HTERT RPE-1 (cell line): ENCODE measurements around the gene TSPAN9.

ENCODE experiments used
- in situ Hi-C: fragments of 300-500 bp; cut with MboI; formaldehyde crosslinking; loops from 4 replicates; pipeline ENCODE4 v1.14.3; 2020; ENCODE audit warnings: low sequenced_read_pairs

The TSPAN9 gene

DNA sequence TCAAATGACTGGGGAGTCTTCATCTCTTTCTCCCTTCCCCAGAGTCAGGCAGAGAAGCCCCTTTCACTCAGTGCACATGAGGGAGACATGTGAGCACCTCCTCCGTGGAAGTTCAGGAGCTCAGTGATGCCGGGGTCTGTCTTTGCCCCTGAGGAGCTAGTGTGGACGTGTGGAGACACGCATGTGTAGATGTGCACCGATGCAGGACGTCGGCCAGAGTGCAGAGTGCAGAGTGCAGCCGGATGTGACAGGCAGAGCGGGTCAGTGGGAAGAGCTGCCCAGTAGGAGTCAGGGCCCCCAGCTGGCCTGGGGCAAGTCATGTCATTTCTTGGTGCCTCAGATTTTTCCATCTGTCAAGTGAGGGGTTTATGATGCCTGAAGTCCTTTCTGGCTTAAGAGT, 20.7 kb downstream of the TSPAN9 start:
- in situ Hi-C loops = no loop called here

DNA sequence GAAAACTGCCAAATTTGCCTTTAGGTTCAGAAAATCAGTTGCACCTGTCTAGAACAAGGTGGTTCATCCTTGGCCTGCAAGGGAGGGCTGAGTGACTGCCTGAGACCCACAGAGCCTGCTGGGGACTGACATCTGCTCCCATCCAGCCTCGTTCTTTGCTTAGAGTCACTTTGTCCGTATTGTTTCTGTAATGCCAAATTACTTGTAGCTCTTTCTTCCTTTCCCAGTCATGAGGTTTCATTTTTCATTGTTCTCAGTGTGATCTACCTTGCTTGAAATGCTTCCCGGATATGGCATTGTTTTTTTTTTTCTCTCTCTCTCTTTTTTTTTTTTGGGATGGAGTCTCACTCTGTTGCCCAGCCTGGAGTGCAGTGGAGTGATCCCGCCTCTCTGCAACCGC, 21.3 kb downstream of the TSPAN9 start:
- in situ Hi-C loops = no loop called here

DNA sequence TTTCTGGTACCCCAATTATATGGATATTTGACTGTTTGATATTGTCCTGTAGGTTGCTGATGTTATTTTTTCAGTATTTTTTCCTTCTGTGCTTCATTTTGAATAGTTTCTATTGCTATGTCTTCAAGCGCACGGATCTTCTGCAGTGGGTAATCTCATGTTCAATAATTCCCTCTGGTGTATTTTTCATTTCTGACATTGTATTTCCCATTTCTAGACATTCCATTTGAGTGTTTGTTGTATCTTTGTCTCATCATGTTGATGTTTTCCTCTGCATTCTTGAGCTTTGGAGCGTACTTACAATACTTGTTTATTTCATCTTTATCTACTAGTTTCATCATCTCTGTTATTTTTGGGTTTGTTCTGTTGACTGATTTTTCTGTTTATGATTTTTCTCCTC, 22.0 kb downstream of the TSPAN9 start:
- in situ Hi-C loops = no loop called here

DNA sequence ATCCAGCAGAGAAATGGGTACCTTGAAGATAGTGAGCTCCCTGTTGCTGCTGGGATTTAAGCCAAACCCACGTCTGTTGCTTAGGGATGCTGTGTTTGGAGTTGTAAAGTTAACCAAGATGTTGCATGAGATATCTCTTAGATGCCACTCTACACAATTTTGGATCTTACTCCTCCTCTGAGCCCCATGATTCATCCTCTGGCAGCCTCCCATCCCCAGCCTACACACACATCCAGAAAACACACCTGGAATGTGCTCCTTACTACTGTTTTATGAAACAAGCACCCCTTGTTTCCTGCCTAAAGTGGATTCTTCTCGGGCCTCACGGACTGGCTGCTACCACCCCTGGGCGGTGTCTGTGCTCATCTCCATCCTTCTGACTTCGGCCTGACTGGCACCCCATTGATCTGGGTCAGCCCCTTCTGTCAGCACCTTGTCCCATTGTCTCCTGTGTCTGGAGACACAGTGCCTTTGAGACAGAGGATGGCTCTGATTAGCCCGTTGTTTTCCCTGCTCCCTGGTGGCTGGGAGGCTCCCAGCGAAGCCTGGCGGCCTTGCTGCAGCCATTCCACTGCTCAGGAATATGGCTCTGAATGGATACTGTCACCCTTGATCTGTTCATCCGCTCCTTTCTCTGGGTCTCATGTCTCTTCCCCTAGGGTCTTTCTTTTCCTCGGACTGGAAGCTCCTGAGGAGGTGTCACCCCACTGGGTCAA, 24.3 kb downstream of the TSPAN9 start:
- in situ Hi-C loops = no loop called here

DNA sequence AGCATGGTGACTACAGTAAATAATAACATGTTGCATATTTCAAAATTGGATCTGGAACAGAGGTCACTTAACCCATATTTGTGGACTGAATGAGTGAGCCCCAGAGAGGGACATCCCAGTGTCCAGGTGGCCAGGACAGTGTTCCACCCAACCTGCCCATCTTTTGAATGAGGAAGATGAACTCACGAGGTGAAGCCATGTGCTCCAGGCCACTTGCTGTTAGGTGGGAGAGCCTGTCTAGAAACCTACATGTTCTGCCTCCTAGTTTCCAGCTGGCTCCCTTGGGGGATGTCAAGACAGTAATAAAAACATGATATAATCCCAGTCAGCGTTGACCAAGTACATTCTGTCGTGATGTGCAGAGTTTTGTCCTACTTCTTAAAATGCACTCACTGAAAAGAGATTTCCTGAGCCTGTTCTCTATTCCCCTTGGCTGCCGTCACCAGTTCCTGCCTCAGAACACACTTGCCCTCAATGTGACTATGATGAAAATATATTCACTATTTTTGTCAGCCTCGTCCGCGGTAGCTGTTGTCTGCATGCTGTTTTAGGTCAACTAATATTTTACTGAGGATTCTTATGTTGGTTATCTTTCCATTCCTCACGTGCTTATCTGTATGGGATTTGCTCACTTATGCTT, 25.7 kb downstream of the TSPAN9 start:
- in situ Hi-C loops = no loop called here

DNA sequence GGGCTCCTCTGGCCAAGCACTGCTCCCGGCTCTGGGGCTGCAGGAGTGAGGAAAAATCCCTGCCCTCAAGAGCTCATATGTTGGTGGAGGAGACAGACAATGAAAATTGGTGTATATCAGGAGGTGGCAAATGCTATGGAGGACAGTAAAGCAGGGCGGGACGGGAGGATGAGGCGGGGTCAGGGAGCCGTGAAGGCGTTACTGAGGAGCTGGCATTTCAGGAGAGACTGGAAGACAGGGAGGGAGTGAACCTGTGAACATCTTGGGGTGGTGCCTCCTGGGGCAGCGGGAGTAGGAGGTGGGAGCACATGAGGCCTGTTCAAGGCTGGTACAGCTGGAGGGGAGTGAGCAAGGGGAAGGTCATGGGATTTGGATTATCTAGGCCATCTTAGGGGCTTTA, 26.6 kb downstream of the TSPAN9 start:
- in situ Hi-C loops = no loop called here

DNA sequence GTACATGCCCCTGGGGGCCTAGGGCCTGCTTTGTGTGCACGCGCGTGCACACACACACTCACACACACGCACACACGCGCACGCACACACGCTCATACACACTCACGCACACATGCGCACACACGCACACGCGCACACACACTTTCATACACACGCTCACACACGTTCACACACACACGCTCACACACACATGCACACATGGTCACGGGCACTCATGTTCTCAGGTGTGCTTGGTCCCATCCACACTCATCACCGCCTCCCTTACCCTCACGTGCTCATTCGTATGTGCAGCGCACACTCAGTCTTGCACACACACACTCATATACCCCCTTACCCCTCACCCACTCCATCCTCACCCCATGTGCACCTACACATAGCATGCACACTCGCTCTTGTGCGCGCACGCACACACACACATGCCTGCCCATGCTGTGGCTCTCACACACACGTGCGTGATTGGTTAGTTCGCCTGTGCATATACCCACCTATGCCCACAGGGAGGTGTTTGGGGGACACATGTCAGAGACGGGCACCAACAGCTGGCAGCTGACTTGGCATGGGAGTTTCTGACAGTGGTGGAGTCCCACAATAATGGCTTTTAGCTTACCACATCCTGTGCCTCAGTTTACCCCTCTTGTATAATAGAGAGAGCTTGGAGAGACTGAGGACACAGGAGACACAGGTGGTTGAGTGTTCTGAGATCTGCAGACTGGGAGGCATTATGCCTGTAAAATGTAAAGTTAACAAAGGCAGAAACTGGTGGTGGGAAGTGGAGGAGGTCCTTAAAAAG, 28.7 kb downstream of the TSPAN9 start:
- in situ Hi-C loops = no loop called here

DNA sequence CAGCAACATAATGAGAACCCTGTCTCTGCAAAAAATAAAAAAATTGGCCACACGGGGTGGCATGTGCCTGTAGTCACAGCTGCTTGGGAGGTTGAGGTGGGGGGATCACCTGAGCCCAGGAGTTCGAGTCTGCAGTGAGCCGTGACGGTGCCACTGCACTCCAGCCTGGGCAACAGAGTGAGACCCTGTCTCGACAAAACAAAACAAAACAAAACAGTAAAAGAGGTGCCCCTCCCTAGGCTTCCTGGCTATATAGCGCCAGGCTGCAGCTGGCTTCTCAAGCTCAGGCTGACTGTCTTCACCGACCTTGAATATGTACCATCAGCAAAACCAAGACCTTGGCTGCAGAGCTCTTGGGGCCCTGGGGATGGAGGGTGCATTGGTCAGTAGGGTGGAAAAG, 29.4 kb downstream of the TSPAN9 start:
- in situ Hi-C loops = no loop called here

DNA sequence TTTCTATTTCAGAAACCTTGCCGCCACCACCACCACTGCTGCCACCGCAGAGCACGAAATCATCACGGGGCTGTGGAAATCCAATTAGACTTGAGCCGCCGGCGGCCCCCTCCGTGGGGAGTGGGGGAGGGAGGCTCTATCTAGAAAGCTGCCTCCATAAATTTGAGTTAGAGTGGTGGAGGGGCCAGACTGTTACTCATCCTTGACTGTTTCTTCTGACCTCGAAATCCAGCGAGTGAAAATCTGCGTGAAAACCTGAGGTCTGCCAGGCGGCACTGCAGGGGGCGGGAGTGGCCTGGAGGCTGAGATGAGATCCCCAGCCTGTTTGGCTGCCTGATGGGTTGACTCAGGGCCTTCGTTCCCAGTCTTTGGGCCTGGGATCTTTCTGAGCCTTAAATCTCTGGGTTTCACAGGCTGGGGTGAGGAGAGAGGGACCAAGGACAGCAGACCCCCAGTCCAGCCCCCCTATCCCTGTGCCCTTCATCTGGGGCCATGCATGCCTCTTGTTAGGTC, 29.9 kb downstream of the TSPAN9 start:
- in situ Hi-C loops = no loop called here

DNA sequence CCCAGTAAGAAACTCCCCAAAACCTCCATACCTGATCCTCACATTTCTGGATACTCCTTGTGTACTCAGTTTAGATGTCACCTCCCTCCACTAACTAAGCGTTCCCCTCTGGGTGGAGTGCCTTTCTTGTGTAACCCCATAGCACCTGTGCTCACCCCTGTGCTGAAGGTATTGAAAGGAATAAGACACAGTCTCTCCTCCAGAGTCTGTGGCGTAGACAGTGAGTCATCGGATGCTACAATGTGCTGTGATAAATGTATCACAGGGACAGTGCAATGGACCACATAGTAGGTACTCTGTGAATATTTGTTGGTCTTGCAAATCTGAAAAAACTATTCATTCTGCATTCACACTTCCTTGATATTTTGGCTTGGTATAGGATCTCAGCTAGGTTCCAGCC, 30.8 kb downstream of the TSPAN9 start:
- in situ Hi-C loops = no loop called here

DNA sequence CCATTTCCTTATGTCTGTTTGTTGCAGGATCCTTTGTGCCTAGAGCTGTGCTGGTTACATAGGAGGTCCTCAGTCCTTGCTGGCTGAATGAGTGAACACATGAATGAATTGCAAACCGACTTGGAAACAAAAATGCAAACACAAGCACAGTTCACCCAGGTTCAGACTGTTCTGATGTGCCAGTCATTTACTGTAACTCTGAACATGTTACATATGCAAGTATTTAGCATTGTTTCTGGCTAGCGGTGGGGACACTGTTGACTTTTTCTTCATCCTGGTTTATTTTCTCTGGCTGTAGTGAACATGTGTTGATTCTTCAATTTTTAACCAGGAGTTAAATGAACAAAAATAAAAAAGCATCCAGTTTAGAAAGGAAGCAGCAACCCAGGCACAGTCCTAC, 33.4 kb downstream of the TSPAN9 start:
- in situ Hi-C loops = no loop called here

DNA sequence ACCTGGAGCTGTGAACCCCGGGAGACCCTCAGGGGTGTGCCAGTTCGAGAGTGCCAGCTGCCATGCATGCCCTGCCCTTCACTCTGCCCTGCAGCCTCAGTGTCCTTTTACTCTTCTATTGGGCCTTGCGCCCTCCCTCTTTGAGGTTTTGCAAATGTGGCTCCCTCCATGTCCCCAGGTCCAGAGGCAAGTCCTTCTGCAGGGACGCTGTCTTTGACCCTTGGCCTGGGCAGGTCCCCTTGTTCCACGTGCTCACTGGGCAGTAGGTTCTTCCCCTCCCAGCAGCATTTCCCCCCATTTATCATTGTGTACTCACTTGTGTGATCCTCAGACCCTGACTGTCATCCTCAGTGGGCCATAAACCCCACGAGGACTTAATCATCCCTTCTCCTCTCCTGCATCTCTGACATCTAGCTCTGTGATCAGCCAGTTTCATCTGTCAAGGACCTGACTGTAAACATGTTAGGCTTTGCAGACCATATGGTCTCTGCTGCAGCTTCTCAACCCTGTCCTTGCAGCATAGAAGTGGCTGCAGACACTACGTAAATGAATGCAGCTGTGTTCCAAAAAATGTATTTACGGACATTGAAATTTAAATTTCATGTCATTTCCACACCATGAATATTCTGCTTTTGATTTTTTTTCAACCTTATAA, 36.6 kb downstream of the TSPAN9 start:
- in situ Hi-C loops = no loop called here

DNA sequence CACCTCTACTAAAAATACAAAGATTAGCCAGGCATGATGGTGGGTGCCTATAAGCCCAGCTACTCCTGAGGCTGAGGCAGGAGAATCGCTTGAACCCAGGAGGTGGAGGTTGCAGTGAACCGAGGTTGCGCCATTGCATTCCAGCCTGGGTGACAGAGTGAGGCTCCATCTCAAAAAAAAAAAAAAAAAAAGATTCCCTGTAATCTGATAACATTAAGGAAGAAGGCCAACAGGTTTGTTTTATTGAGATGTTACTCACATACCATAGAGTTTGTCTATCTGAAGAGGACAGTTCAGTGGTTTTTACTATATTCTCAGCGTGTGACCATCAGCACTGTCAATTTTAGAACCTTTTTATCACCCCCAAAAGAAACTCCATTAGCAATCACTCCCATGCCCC, 37.5 kb downstream of the TSPAN9 start:
- in situ Hi-C loops = no loop called here

DNA sequence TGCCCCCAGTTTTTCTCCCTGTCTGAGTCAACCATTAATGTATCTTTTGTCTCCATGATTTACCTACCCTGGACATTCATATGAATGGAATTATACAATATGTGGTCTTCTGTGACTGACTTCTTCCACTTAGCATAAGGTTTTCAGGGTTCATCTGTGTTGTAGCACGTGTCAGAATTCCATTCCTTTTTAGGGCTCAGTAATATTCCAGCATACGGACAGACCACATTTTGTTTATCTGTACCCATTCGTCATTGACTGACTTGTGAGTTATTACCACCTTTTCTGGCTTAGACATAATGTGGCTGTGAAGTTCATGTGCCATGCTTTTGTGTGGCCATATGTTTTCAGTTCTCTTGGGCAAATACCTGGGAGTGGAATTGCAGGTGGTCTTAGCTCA, 37.9 kb downstream of the TSPAN9 start:
- in situ Hi-C loops = no loop called here

DNA sequence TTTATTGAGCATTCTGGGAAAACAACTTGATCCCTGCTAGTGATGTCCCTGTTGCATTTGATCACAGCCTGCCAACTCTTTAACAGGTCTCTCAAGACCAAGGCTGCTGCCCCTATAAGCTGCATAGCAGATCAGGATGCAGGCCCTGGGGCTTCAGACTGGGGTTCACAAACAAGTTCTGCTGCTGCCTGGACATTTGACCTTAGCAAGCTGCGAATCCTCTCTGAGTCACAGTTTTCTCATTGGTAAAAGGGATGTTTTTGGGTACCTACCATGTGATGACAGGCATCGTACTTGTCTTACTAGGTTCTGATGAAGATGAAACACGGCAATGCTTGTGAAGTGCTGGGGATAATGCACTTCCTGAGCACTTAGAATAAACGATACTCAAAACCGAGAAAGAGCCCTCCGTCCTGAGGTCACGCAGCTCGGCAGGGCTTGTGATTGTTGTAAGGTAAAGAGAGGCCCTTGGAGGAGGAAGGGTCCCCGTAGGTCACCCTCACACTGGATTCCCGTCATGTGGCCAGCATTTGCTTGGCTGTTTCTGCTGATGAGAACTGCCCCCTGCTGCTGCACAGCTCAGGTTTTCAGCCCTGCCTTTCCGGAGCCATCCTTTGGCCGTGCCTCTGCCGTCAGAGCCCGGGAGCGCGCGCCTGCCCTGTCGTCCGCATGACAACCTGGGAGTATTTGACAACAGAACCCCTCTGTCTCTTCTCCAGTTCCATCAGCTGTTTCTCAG, 39.1 kb downstream of the TSPAN9 start:
- in situ Hi-C loops = no loop called here

DNA sequence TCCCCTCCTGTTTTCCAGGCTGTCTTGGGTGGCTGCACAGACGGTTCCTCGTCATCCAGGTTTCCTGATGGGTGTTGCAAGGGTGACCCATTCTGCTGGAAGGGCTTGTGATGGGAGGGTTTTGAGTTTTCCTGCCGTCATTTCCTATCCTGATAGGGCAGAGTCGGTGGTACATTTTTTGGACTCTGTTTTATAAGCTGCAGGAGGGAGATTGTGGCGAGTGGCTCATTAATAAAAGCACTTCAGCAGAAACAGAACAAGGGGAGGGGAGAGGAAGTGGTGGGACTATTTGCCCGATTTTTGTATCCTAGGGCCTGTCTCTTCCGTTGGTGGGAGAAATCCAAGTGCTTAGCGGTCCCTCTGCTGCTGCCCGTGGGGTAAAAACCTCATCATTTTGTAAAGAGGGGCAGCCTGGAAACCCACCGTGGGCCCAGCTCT, 40.0 kb downstream of the TSPAN9 start:
- in situ Hi-C loops = no loop called here

DNA sequence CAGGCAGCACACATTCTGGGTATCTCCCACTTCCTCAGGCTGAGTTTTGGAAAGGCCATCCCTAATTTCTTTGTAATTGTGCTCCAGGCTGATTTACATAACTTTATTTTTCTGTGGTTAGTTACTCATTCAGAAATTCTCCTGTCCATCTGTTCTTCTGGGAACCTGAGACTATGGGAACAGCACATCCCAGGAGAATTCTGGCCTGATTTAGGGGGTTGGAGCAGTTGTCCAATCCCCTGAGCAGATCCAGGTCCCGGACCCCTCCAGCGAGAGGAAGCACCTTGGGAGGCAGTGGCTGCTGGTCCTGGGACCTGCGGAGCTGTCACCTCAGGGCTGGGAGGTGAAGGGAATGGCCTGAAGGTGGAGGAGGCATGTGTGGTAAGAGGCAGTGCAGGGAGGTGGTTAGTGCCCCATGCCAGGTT, 40.4 kb downstream of the TSPAN9 start:
- in situ Hi-C loops = no loop called here

DNA sequence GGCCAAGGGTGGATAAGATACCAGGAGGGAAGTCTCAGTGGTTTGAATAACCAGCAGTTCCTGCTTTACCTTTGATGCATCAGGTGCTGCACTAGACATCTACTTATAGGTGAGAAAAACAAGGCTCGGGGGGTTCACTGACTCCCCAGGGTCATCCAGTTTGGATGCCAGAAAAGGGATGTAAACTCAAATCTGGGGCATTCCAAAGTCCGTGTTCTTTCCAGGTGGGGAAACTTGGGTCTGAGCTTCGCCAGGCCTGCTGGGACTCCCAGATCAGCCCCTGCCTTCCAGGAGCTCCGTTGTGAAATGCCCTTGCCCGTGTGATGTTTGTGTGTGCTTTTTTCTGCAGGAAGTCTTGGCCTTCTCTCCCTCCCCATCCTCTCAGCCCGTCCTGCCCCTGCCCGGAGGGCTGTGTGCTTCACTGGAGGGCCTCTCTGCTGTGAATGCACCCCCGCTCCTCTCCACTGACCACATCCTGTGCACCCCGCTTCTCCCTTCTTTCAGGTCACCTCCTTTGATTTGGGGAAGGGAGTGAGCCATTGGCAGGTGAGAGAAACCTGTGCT, 42.1 kb downstream of the TSPAN9 start:
- in situ Hi-C loops = no loop called here

DNA sequence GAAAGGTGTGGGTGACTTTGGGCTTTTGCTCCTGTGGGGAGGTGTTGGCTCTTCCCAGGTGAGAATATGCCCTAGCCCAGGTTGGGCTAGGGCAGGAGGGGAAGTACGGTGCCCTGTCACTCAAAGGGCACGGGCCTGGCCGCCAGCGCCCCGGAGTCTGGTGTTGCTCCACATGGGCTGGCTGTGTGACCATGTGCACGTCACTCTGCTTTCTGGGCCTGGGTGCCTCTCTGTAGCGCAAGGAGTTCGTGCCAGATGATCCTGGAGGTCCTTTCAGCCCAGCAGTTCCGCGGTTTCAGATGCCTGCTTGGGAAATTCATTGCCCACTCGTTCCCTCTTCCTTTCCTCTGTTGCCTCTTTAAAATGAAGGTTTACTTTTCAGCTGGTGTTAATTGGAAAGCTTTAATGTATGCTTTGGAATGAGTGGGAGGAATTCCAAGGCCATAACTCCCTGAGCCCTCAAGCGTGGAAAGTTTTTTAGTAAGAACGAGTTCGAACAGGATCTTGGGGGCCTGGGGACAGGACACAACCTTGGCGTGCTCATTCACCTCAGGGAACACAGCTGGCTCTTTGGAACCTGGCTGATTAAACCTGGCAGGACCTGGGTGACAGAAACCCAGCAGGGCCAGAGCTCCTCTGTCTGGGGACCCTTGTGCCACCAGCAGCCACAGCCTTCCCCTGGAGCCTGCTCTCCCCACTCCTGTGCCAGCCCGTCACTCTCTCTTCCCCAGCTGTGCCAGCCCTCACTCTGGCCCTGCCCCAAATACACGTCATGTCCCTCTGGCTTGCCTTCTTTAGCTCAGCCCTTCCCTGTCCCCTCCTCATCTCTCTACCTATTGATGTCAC, 42.8 kb downstream of the TSPAN9 start:
- in situ Hi-C loops = no loop called here
